HEK293 (cell line): ENCODE results near the gene CDC37L1.

Source experiments
- CTCF ChIA-PET: fragments of 350-600 bp; formaldehyde crosslinking; extraction: SDS; loops from one replicate; lab custom pipeline; 2021; ENCODE audit warnings: antibody characterized with exemption; lab: Yijun Ruan, JAX
- POLR2A ChIA-PET: fragments of 300-600 bp; formaldehyde crosslinking; extraction: SDS; loops from one replicate; lab custom pipeline; 2020; ENCODE audit warnings: antibody characterized with exemption, inconsistent platforms; lab: Yijun Ruan, JAX
- H3K27ac ChIP-seq: fragments of 200-500 bp; sonication (Bioruptor generic); 2 replicates; pipeline ENCODE4 v1.5.1; 2014; ENCODE audit warnings: low read depth, low read length, control low read depth, inconsistent platforms; ENCODE audit errors: extremely low read depth
- H3K36me3 ChIP-seq, 2 experiments: fragments of 200-500 bp in 1 of 2; sonication (Bioruptor generic) in 1 of 2; 1 replicate in 1 of 2; 2 replicates in 1 of 2; pipeline ENCODE4 v1.5.1; 2014 to 2017; ENCODE audit warnings: inconsistent platforms in 2 of 2, low read length in 2 of 2; ENCODE audit not compliant: control insufficient read depth in 2 of 2, insufficient read depth in 1 of 2
- H3K4me1 ChIP-seq: fragments of 200-500 bp; sonication (Bioruptor generic); 2 replicates; pipeline ENCODE4 v1.5.1; 2014; ENCODE audit warnings: mild to moderate bottlenecking, low read length, inconsistent platforms; ENCODE audit not compliant: control insufficient read depth, insufficient read depth
- H3K4me3 ChIP-seq: 2 replicates; pipeline ENCODE4 v1.5.1; 2011; ENCODE audit warnings: low read depth, mild to moderate bottlenecking, control low read depth, low read length, moderate library complexity
- H3K9me3 ChIP-seq: fragments of 200-500 bp; sonication (Bioruptor generic); 2 replicates; pipeline ENCODE4 v1.5.1; 2014; ENCODE audit warnings: low read depth, low read length, inconsistent platforms; ENCODE audit not compliant: control insufficient read depth, insufficient read depth
- ELK4 ChIP-seq: IDR thresholded peaks from 2 replicates; pipeline ENCODE4 v1.6.1; 2011; ENCODE audit warnings: mild to moderate bottlenecking, low read depth, low read length, borderline replicate concordance
- FEZF1 ChIP-seq: fragments of 450-650 bp; formaldehyde crosslinking; IDR thresholded peaks from 2 replicates; pipeline ENCODE4 v1.5.1; 2016; ENCODE audit warnings: missing biosample characterization, missing genetic modification characterization
- MZF1 ChIP-seq: fragments of 450-650 bp; formaldehyde crosslinking; IDR thresholded peaks from 2 replicates; pipeline ENCODE4 v1.5.1; 2017; ENCODE audit warnings: missing biosample characterization, missing genetic modification characterization, borderline replicate concordance
- PRDM10 ChIP-seq: fragments of 450-650 bp; formaldehyde crosslinking; IDR thresholded peaks from 2 replicates; pipeline ENCODE4 v1.5.1; 2016; ENCODE audit warnings: missing biosample characterization, missing genetic modification characterization
- ZNF148 ChIP-seq: fragments of 450-650 bp; formaldehyde crosslinking; IDR thresholded peaks from 2 replicates; pipeline ENCODE4 v1.5.0; 2017; ENCODE audit warnings: missing biosample characterization, missing genetic modification characterization, borderline replicate concordance
- ZNF2 ChIP-seq: fragments of 450-650 bp; formaldehyde crosslinking; IDR thresholded peaks from 2 replicates; pipeline ENCODE4 v1.5.1; 2016; ENCODE audit warnings: missing biosample characterization, missing genetic modification characterization
- ZNF223 ChIP-seq: fragments of 450-650 bp; formaldehyde crosslinking; IDR thresholded peaks from 2 replicates; pipeline ENCODE4 v1.5.1; 2016; ENCODE audit warnings: missing biosample characterization, missing genetic modification characterization
- ZNF292 ChIP-seq: fragments of 450-650 bp; formaldehyde crosslinking; IDR thresholded peaks from 2 replicates; pipeline ENCODE4 v1.5.1; 2016; ENCODE audit warnings: low read depth, missing biosample characterization, missing genetic modification characterization, borderline replicate concordance
- ZNF324 ChIP-seq: fragments of 450-650 bp; formaldehyde crosslinking; IDR thresholded peaks from 2 replicates; pipeline ENCODE4 v1.5.1; 2016; ENCODE audit warnings: missing biosample characterization, missing genetic modification characterization
- ZNF341 ChIP-seq: fragments of 450-650 bp; formaldehyde crosslinking; IDR thresholded peaks from 2 replicates; pipeline ENCODE4; 2016; ENCODE audit warnings: low read depth, missing biosample characterization, missing genetic modification characterization
- ZNF366 ChIP-seq: fragments of 450-650 bp; formaldehyde crosslinking; conservative IDR thresholded peaks from 2 replicates; pipeline ENCODE4 v1.5.1; 2016; ENCODE audit warnings: missing biosample characterization, missing genetic modification characterization
- ZNF391 ChIP-seq: fragments of 450-650 bp; formaldehyde crosslinking; IDR thresholded peaks from 2 replicates; pipeline ENCODE4 v1.5.1; 2016; ENCODE audit warnings: low read depth, missing biosample characterization, missing genetic modification characterization, borderline replicate concordance
- ZNF426 ChIP-seq: fragments of 450-650 bp; formaldehyde crosslinking; IDR thresholded peaks from 2 replicates; pipeline ENCODE4 v1.5.1; 2017; ENCODE audit warnings: missing biosample characterization, missing genetic modification characterization, mild to moderate bottlenecking, inconsistent platforms, moderate library complexity
- ZNF433 ChIP-seq: fragments of 450-650 bp; formaldehyde crosslinking; IDR thresholded peaks from 2 replicates; pipeline ENCODE4 v1.5.1; 2016; ENCODE audit warnings: missing biosample characterization, missing genetic modification characterization, low read depth
- ZNF692 ChIP-seq: fragments of 450-650 bp; formaldehyde crosslinking; IDR thresholded peaks from 2 replicates; pipeline ENCODE4 v1.5.1; 2016; ENCODE audit warnings: missing biosample characterization, missing genetic modification characterization
- ZNF704 ChIP-seq: fragments of 450-650 bp; formaldehyde crosslinking; IDR thresholded peaks from 2 replicates; pipeline ENCODE4 v1.5.1; 2016; ENCODE audit warnings: missing biosample characterization, missing genetic modification characterization
- ZSCAN16 ChIP-seq: fragments of 450-650 bp; formaldehyde crosslinking; IDR thresholded peaks from 2 replicates; pipeline ENCODE4 v1.5.1; 2016; ENCODE audit warnings: missing biosample characterization, missing genetic modification characterization
- ZSCAN4 ChIP-seq: fragments of 450-650 bp; formaldehyde crosslinking; IDR thresholded peaks from 2 replicates; pipeline ENCODE4 v1.5.1; 2017; ENCODE audit warnings: missing biosample characterization, missing genetic modification characterization

The CDC37L1 gene

GRCh38 chr9:4661165-4661564, 18.2 kb upstream of the CDC37L1 start (continued):
- no peak for TF ChIP-seq ELK4
- no peak for TF ChIP-seq FEZF1 (tag by site-specific recombination)
- TF ChIP-seq ZNF2 (tag by site-specific recombination): no peak
- no peak for TF ChIP-seq ZNF341 (tag by site-specific recombination)
- no peak for TF ChIP-seq ZNF148 (tag by site-specific recombination)
- no peak for TF ChIP-seq MZF1 (tag by site-specific recombination)
- no peak for TF ChIP-seq ZNF426 (tag by site-specific recombination)
- no peak for TF ChIP-seq ZSCAN16 (tag by site-specific recombination)

- CTCF ChIA-PET: interaction anchor here (0.6 to 1.8 kb wide), 13 partner anchors 9 to 1255 kb away, joined by 3 to 16 read pairs (median 4); no protein-coding TSS in a partner anchor
- H3K4me1 ChIP-seq: peaks cover 10% of the 10 kb centered on the region
- H3K27ac ChIP-seq: no peak overlapping the region
- H3K36me3 ChIP-seq: no peaks in the 10 kb centered on the region
- peak overlapping the region; percentile 86 for H3K4me3 ChIP-seq
- H3K9me3 ChIP-seq: no peaks in the 10 kb centered on the region
- POLR2A ChIA-PET: interaction anchor here (1.3 to 2.2 kb wide), 2 partner anchors 18 to 79 kb away, joined by 6 to 9 read pairs; partner anchors contain the start of genes AK3 and CDC37L1
- TF ChIP-seq ZNF391 (no peak), ZSCAN4 (tag by site-specific recombination) (no peak), ZNF704 (no peak)
Observed at GRCh38 chr9:4661611-4662010, 17.8 kb upstream of the CDC37L1 start.

GRCh38 chr9:4662108-4662988, 17.0 kb upstream of the CDC37L1 start, which contains the start of gene PLPP6:
TSS of gene PLPP6 (plus strand) at chr9:4662294. CDS start at chr9:4662376, 82 bp downstream.
- H3K4me1 ChIP-seq: peaks cover 10% of the 10 kb centered on the region
- H3K36me3 ChIP-seq: no peaks in the 10 kb centered on the region
- H3K4me3 ChIP-seq: peak within 1 kb of the TSS; percentile 86
- peak within 1 kb of the TSS; percentile 86 for H3K27ac ChIP-seq
- ChIA-PET POLR2A (interaction anchor here (1.1 to 2.2 kb wide), 3 partner anchors 17 to 78 kb away, joined by 4 to 9 read pairs (median 6); partner anchors contain the start of genes AK3 and CDC37L1), CTCF (interaction anchor here (0.7 to 1.8 kb wide), 15 partner anchors 8 to 933 kb away, joined by 3 to 16 read pairs (median 3); no protein-coding TSS in a partner anchor)
- no peaks in the 10 kb centered on the region for H3K9me3 ChIP-seq
- TF ChIP-seq ZNF324 (0 out of 2 replicates have a peak, but pooled peaks have one; percentile 20), ZNF223 (no peak), PRDM10 (tag by site-specific recombination) (peak; percentile 96), ZNF366 (peak; percentile 69), ZNF692 (tag by site-specific recombination) (peak; percentile 92), ZNF433 (tag by site-specific recombination) (no peak), ZNF292 (tag by site-specific recombination) (no peak)
